Measurements from ENCODE around the gene RBM15B. TPM values are rescaled to one million over a fixed set of nuclear protein-coding genes. Genes with fewer than 3 reads are reported as not detected.

RBM15B gene
- total RNA-seq, 1 experiment from 2014 or later, result 33.7 TPM

- intact Hi-C loops (cut with micrococcal nuclease; ENCODE audit: unreplicated experiment), result loop anchor here (5.0 kb wide), 1 partner anchor 288 kb away; no protein-coding TSS in a partner anchor
- no peak for DNase-seq
- peaks cover 19% of the 10 kb centered on the region for H3K4me1 Mint-ChIP-seq (ENCODE audit: low read depth, unreplicated experiment)
- BruUV-seq (replicated peaks), result no TSS peak
- no peak for TF ChIP-seq CTCF (IDR thresholded peaks at IDR 0.05; ENCODE audit: insufficient read depth in 1 of 2, low read depth in 1 of 2, low read length in 1 of 2, severe bottlenecking in 1 of 2, unreplicated experiment in 1 of 2)
- H3K27me3 ChIP-seq (replicated peaks; ENCODE audit: control insufficient read depth, insufficient read depth, low read length), result no peaks in the 10 kb centered on the region
- no peaks in the 10 kb centered on the region for H3K9me3 ChIP-seq
- peaks cover 7% of the 10 kb centered on the region for H3K36me3 ChIP-seq (ENCODE audit: control insufficient read depth, insufficient read depth, low read length)
- no peaks in the 10 kb centered on the region for H3K27me3 Mint-ChIP-seq (ENCODE audit: insufficient read depth, unreplicated experiment)
- H3K4me1 ChIP-seq, result peaks cover 21% of the 10 kb centered on the region; the same call in 1 of the 2 replicates
- H3K27ac Mint-ChIP-seq (ENCODE audit: unreplicated experiment), result peak overlapping the region; percentile 71
- H3K4me3 Mint-ChIP-seq (ENCODE audit: unreplicated experiment), result no peak overlapping the region
- no peak overlapping the region for H3K4me3 ChIP-seq (ENCODE audit: low read depth, low read length)
- H3K36me3 Mint-ChIP-seq (ENCODE audit: insufficient read depth, unreplicated experiment), result peaks cover 81% of the 10 kb centered on the region
- ChIA-PET POLR2A (no interaction called here), CTCF (no interaction called here)
- no peaks in the 10 kb centered on the region for H3K9me3 Mint-ChIP-seq (ENCODE audit: unreplicated experiment)
Measured at GRCh38 chr3:51394541-51394940, 3.5 kb downstream of the RBM15B start.

- H3K4me1 ChIP-seq, result peaks cover 11% of the 10 kb centered on the region; the same call in 1 of the 2 replicates
- H3K36me3 Mint-ChIP-seq (ENCODE audit: insufficient read depth, unreplicated experiment), result peaks cover 86% of the 10 kb centered on the region
- H3K27ac Mint-ChIP-seq (ENCODE audit: unreplicated experiment), result no peak overlapping the region
- no peak for TF ChIP-seq CTCF (IDR thresholded peaks at IDR 0.05; ENCODE audit: insufficient read depth in 1 of 2, low read depth in 1 of 2, low read length in 1 of 2, severe bottlenecking in 1 of 2, unreplicated experiment in 1 of 2)
- peaks cover 19% of the 10 kb centered on the region for H3K4me1 Mint-ChIP-seq (ENCODE audit: low read depth, unreplicated experiment)
- no peaks in the 10 kb centered on the region for H3K27me3 Mint-ChIP-seq (ENCODE audit: insufficient read depth, unreplicated experiment)
- no peaks in the 10 kb centered on the region for H3K9me3 Mint-ChIP-seq (ENCODE audit: unreplicated experiment)
- H3K4me3 ChIP-seq (ENCODE audit: low read depth, low read length), result no peak overlapping the region
- BruUV-seq (replicated peaks), result no TSS peak
- ChIA-PET CTCF (no interaction called here), POLR2A (interaction anchor here (0.6 to 1.1 kb wide), 3 partner anchors 10 to 778 kb away, joined by 3 read pairs; partner anchors contain the start of genes DCAF1, MANF and MAPKAPK3)
- peaks cover 6% of the 10 kb centered on the region for H3K36me3 ChIP-seq (ENCODE audit: control insufficient read depth, insufficient read depth, low read length)
- intact Hi-C loops (cut with micrococcal nuclease; ENCODE audit: unreplicated experiment), result no loop called here
- no peaks in the 10 kb centered on the region for H3K9me3 ChIP-seq
- no peaks in the 10 kb centered on the region for H3K27me3 ChIP-seq (replicated peaks; ENCODE audit: control insufficient read depth, insufficient read depth, low read length)
- H3K4me3 Mint-ChIP-seq (ENCODE audit: unreplicated experiment), result no peak overlapping the region
- DNase-seq, result no peak
Measured at GRCh38 chr3:51395493-51396213, 4.6 kb downstream of the RBM15B start.

GRCh38 chr3:51396401-51396800, 5.3 kb downstream of the RBM15B start:
- no peaks in the 10 kb centered on the region for H3K27me3 Mint-ChIP-seq (ENCODE audit: insufficient read depth, unreplicated experiment)
- intact Hi-C loops (cut with micrococcal nuclease; ENCODE audit: unreplicated experiment), result no loop called here
- H3K36me3 Mint-ChIP-seq (ENCODE audit: insufficient read depth, unreplicated experiment), result peaks cover 89% of the 10 kb centered on the region
- no peak for DNase-seq
- Histone ChIP-seq H3K27me3 (replicated peaks; ENCODE audit: control insufficient read depth, insufficient read depth, low read length) (no peaks in the 10 kb centered on the region), H3K4me1 (peaks cover 9% of the 10 kb centered on the region; the same call in 1 of the 2 replicates), H3K36me3 (ENCODE audit: control insufficient read depth, insufficient read depth, low read length) (peaks cover 7% of the 10 kb centered on the region), H3K9me3 (no peaks in the 10 kb centered on the region), H3K4me3 (ENCODE audit: low read depth, low read length) (no peak overlapping the region)
- ChIA-PET POLR2A (interaction anchor here (1.1 kb wide), 1 partner anchor 11 kb away, joined by 3 read pairs; the partner anchor contains the start of gene MANF), CTCF (no interaction called here)
- TF ChIP-seq CTCF (IDR thresholded peaks at IDR 0.05; ENCODE audit: insufficient read depth in 1 of 2, low read depth in 1 of 2, low read length in 1 of 2, severe bottlenecking in 1 of 2, unreplicated experiment in 1 of 2), result no peak
- no TSS peak for BruUV-seq (replicated peaks)
- no peaks in the 10 kb centered on the region for H3K9me3 Mint-ChIP-seq (ENCODE audit: unreplicated experiment)
- H3K4me1 Mint-ChIP-seq (ENCODE audit: low read depth, unreplicated experiment), result peaks cover 19% of the 10 kb centered on the region
- no peak overlapping the region for H3K4me3 Mint-ChIP-seq (ENCODE audit: unreplicated experiment)
- peak overlapping the region; percentile 70 for H3K27ac Mint-ChIP-seq (ENCODE audit: unreplicated experiment)
